Measurements from ENCODE around the gene TOM1L2.

- TF ChIP-seq CTCF (IDR thresholded peaks at IDR 0.05; ENCODE audit: low read length) (no peak), EZH2phosphoT487 (IDR thresholded peaks at IDR 0.05; ENCODE audit: low read length) (no peak), EZH2 (optimal IDR thresholded peaks at IDR 0.05; ENCODE audit: low read depth, low read length) (no peak)
Measured at GRCh38 chr17:17872547-17873345, 99.5 kb downstream of the TOM1L2 start.

All from MM.1S (cell line).